BE2C (cell line): ENCODE measurements around the gene COL8A2.

Experiments used
- DNase-seq: peaks from one replicate; pipeline ENCODE4 v3.0.0-alpha.2; 2020
- H3K27me3 ChIP-seq: fragments of 250-450 bp; sonication (Bioruptor Pico); 2 replicates; pipeline ENCODE4 v1.5.1; 2020; ENCODE audit warnings: mild to moderate bottlenecking
- H3K36me3 ChIP-seq: fragments of 250-450 bp; sonication (Bioruptor Pico); 2 replicates; pipeline ENCODE4 v1.5.1; 2020; ENCODE audit warnings: mild to moderate bottlenecking
- H3K4me1 ChIP-seq: fragments of 250-450 bp; sonication (Bioruptor Pico); 2 replicates; pipeline ENCODE4 v1.5.1; 2020
- H3K4me3 ChIP-seq: 2 replicates; pipeline ENCODE4 v1.5.1; 2011; ENCODE audit warnings: low read depth, low read length
- H3K9me3 ChIP-seq: fragments of 250-450 bp; sonication (Bioruptor Pico); 2 replicates; pipeline ENCODE4 v1.5.1; 2020
- CTCF ChIP-seq: IDR thresholded peaks from 2 replicates; pipeline ENCODE4 v1.5.1; 2012; ENCODE audit warnings: mild to moderate bottlenecking, low read depth, low read length

Gene COL8A2

GRCh38 chr1:36157973-36158826 lies 33.2 kb upstream of the COL8A2 start:
- H3K36me3 ChIP-seq, result peaks cover 3% of the 10 kb centered on the region; the same call in 1 of the 2 replicates
- H3K4me3 ChIP-seq, result peak overlapping the region; percentile 73
- H3K4me1 ChIP-seq, result peaks cover 4% of the 10 kb centered on the region; the same call in 1 of the 2 replicates
- TF ChIP-seq CTCF, result no peak
- no peak for DNase-seq
- H3K9me3 ChIP-seq, result no peaks in the 10 kb centered on the region
- H3K27me3 ChIP-seq, result no peaks in the 10 kb centered on the region

- Histone ChIP-seq H3K4me1 (peaks cover 4% of the 10 kb centered on the region; the same call in 1 of the 2 replicates), H3K36me3 (peaks cover 3% of the 10 kb centered on the region; the same call in 1 of the 2 replicates)
Measured at GRCh38 chr1:36157115-36157903, 32.3 kb upstream of the COL8A2 start.

GRCh38 chr1:36156329-36157114 lies 31.5 kb upstream of the COL8A2 start:
- H3K4me3 ChIP-seq, result peak overlapping the region; percentile 73
- H3K4me1 ChIP-seq, result peaks cover 4% of the 10 kb centered on the region; the same call in 1 of the 2 replicates
- peak; percentile 71 for DNase-seq
- TF ChIP-seq CTCF, result no peak
- peaks cover 3% of the 10 kb centered on the region; the same call in 1 of the 2 replicates for H3K36me3 ChIP-seq
- no peaks in the 10 kb centered on the region for H3K9me3 ChIP-seq
- no peaks in the 10 kb centered on the region for H3K27me3 ChIP-seq

More at GRCh38 chr1:36157115-36157903, 32.3 kb upstream of the COL8A2 start:
- Histone ChIP-seq H3K4me3 (peak overlapping the region; percentile 73), H3K9me3 (no peaks in the 10 kb centered on the region), H3K27me3 (no peaks in the 10 kb centered on the region)
- TF ChIP-seq CTCF, result no peak
- DNase-seq, result no peak

- no peaks in the 10 kb centered on the region for H3K36me3 ChIP-seq
- peak; percentile 75 for DNase-seq
- H3K4me3 ChIP-seq, result peak within 1 kb of the TSS; percentile 73
- no peaks in the 10 kb centered on the region for H3K9me3 ChIP-seq
- no peaks in the 10 kb centered on the region for H3K27me3 ChIP-seq
- TF ChIP-seq CTCF, result no peak
- H3K4me1 ChIP-seq, result peaks cover 5% of the 10 kb centered on the region
Measured at GRCh38 chr1:36155408-36156328, 30.6 kb upstream of the COL8A2 start, which contains the start of gene MAP7D1. Gene MAP7D1, plus strand, starts transcription at chr1:36156160. Its CDS starts 258 bp downstream, at chr1:36156418.

GRCh38 chr1:36154765-36155407 lies 29.9 kb upstream of the COL8A2 start:
- DNase-seq, result peak; percentile 38
- TF ChIP-seq CTCF, result no peak
- no peaks in the 10 kb centered on the region for H3K36me3 ChIP-seq
- no peaks in the 10 kb centered on the region for H3K9me3 ChIP-seq
- H3K27me3 ChIP-seq, result no peaks in the 10 kb centered on the region
- peaks cover 13% of the 10 kb centered on the region for H3K4me1 ChIP-seq
- peak overlapping the region; percentile 58 for H3K4me3 ChIP-seq
